Gastrocnemius medialis (tissue), 4 donors: ENCODE measurements around the gene TGFB1.

Experiments used
- POLR2A ChIP-seq, 2 donors: fragments of 450-650 bp; IDR thresholded peaks; one replicate each; pipeline ENCODE4 v1.6.1; 2017; ENCODE audit warnings: antibody characterized with exemption in 2 of 2, mild to moderate bottlenecking in 2 of 2, moderate library complexity in 2 of 2
- TF ChIP-seq, protein P1 (sequence below), 5 experiments: fragments of 450-650 bp in 3 of 5; fragments of 200-600 bp in 2 of 5; sonication (generic) in 2 of 5; IDR thresholded peaks in 4 of 5; conservative IDR thresholded peaks in 1 of 5; 1 replicate in 4 of 5; 2 replicates in 1 of 5; pipeline ENCODE4 v1.5.1; 2016 to 2019; ENCODE audit warnings: antibody characterized with exemption in 5 of 5, mild to moderate bottlenecking in 3 of 5, moderate library complexity in 3 of 5

GRCh38 chr19:41319500-41320184, 34.1 kb downstream of the TGFB1 start:
- no peak for TF ChIP-seq POLR2A (IDR thresholded peaks at IDR 0.05)
- TF ChIP-seq, protein P1, sequence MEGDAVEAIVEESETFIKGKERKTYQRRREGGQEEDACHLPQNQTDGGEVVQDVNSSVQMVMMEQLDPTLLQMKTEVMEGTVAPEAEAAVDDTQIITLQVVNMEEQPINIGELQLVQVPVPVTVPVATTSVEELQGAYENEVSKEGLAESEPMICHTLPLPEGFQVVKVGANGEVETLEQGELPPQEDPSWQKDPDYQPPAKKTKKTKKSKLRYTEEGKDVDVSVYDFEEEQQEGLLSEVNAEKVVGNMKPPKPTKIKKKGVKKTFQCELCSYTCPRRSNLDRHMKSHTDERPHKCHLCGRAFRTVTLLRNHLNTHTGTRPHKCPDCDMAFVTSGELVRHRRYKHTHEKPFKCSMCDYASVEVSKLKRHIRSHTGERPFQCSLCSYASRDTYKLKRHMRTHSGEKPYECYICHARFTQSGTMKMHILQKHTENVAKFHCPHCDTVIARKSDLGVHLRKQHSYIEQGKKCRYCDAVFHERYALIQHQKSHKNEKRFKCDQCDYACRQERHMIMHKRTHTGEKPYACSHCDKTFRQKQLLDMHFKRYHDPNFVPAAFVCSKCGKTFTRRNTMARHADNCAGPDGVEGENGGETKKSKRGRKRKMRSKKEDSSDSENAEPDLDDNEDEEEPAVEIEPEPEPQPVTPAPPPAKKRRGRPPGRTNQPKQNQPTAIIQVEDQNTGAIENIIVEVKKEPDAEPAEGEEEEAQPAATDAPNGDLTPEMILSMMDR (IDR thresholded peaks at IDR 0.05 in 4 of 5, conservative IDR thresholded peaks at IDR 0.05 in 1 of 5): no peak
